Activated CD8-positive, alpha-beta T cell treated with anti-CD3 and anti-CD28 coated beads for 36 hours (primary cell): Measurements from ENCODE around the gene DPH1. TPM values are rescaled to one million over a fixed set of nuclear protein-coding genes. Genes with fewer than 3 reads are reported as not detected.
A peak's percentile ranks its signal among the peaks of the same experiment; 100 is the strongest.

Experiments
- ATAC-seq: fragments of 200-7000 bp; cut with Tn5 transposase; one replicate; pipeline ENCODE4 v1.10.0; 2021; ENCODE audit warnings: mild to moderate bottlenecking, moderate library complexity
- CTCF ChIA-PET: fragments of 350-600 bp; sonication (Branson Sonifier 250); formaldehyde crosslinking; loops from one replicate; lab custom pipeline; 2021; ENCODE audit warnings: antibody characterized with exemption; lab: Charles Lee
- POLR2A ChIA-PET: fragments of 350-600 bp; sonication (Branson Sonifier 250); formaldehyde crosslinking; loops from one replicate; lab custom pipeline; 2021; ENCODE audit warnings: antibody characterized with exemption; lab: Charles Lee
- DNase-seq: peaks from one replicate; pipeline ENCODE4 v3.0.0-alpha.2; 2020
- H3K27ac Mint-ChIP-seq: one replicate; pipeline ENCODE4 v1.8.0; 2021; ENCODE audit warnings: mild to moderate bottlenecking, mixed read lengths
- H3K27me3 Mint-ChIP-seq: one replicate; pipeline ENCODE4 v1.8.0; 2021; ENCODE audit warnings: mixed read lengths
- H3K36me3 Mint-ChIP-seq: one replicate; pipeline ENCODE4 v1.8.0; 2021; ENCODE audit warnings: low read depth, mixed read lengths
- H3K4me1 Mint-ChIP-seq: one replicate; pipeline ENCODE4 v1.8.0; 2021; ENCODE audit warnings: low read depth, mixed read lengths
- H3K4me3 Mint-ChIP-seq: one replicate; pipeline ENCODE4 v1.8.0; 2021; ENCODE audit warnings: mild to moderate bottlenecking, moderate library complexity, mixed read lengths
- H3K9me3 Mint-ChIP-seq: one replicate; pipeline ENCODE4 v1.8.0; 2021; ENCODE audit warnings: mixed read lengths
- CTCF ChIP-seq: fragments of 200-600 bp; IDR thresholded peaks from one replicate; pipeline ENCODE4 v1.8.0; 2022; ENCODE audit warnings: antibody characterized with exemption, mild to moderate bottlenecking
- intact Hi-C: fragments of 100-400 bp; cut with micrococcal nuclease; formaldehyde crosslinking; loops from one replicate; pipeline ENCODE4 v1.10.0; 2022
- total RNA-seq, 2 experiments: library from RNA; stranded (reverse); gene quantifications; one replicate each; pipeline ENCODE4 v1.2.3, GENCODE V29; 2021

Gene DPH1
- total RNA-seq, 2 experiments from 2014 or later = 27.8 to 32.5 TPM

DNA sequence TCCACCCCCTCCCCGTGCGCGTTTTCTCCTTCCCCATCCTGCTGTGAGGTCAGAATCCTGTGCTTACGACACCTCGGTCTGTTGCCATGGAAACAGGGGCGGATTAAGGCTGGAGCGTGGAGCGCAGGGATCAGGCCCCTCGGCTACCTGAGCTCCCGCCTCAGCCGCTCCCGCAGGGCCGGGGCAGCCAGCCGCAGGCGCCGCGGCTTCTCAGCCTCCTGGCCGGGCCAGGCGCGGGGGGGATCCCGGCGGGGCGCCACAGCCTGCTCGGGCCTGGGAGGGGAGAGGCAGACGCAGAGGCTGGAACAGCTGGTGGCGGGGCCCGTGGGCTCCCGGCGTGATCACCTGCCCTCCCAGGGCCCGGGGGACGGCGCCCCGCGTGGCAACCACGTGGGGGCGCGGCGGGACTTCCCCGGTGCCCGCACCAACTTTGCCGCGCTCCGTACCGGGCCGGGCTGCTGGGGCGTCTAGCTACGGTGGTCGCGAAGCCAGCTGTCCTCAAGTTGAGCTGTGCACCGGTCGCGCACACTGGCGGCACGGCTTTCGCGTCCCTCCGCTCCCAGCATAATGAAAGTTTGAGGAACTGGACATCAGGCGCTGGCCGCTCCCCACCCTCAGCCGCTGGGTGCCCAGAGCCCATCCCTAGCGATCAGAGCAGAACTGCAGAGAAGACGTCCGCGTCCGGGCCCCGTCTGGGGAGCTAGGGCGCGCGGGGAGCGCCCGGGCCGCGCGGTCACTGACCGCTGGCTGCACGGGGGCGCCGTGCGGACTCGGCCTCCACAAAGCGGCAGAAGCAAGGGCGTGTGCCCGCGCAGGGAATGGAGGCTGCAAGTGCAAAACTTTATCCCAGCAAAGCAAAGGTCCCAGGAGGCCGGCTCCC, 6.0 kb upstream of the DPH1 start:
- Mint-ChIP-seq H3K4me3 (peak overlapping the region; percentile 71), H3K9me3 (no peaks in the 10 kb centered on the region), H3K4me1 (peaks cover 11% of the 10 kb centered on the region), H3K27ac (no peak overlapping the region), H3K27me3 (peaks cover 27% of the 10 kb centered on the region), H3K36me3 (no peaks in the 10 kb centered on the region)
- no peak for TF ChIP-seq CTCF
- DNase-seq (peak; percentile 55), ATAC-seq (peak; percentile 6)
- CTCF ChIA-PET = interaction anchor here (0.7 to 3.3 kb wide), 5 partner anchors 114 to 307 kb away, joined by 3 to 14 read pairs (median 5); no protein-coding TSS in a partner anchor
- intact Hi-C loops = no loop called here
- POLR2A ChIA-PET = interaction anchor here (0.8 to 1.0 kb wide), 2 partner anchors 272 to 311 kb away, joined by 3 to 4 read pairs; no protein-coding TSS in a partner anchor

DNA sequence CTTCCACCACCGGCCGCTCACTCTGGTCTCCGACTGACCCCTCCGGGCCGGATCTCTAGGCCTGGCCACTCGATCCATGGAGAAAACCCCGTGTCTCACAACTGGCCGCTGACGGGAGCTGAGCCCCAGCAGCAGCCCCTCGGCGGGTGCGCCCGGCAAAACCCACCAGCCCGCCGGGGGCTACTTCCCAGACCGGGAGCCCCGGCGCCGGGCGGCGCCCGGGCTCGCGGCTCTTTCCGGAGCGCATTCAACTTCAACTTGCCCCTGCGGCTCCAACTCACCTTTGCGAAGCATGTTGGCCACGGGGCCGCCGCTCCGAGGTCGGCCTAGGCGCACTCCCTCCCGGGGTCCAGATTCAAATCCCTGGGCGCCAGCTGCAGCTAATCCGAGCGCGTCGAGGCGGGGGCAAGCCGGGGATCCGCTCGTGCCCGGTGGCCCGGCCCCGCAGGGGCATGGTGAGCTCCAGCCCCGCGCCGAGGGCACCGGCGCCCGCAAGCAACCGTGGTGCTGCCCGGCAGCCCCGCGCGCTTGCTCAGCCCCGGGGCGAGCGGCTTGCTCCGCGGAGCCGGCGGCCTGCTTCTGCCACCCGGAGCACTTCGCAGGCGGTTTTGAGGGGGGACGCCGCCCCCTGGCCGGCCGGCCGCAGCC, 5.3 kb upstream of the DPH1 start:
- intact Hi-C loops = loop anchor here (5.0 kb wide), 1 partner anchor 117 kb away; no protein-coding TSS in a partner anchor
- no peak for DNase-seq
- ATAC-seq = no peak
- CTCF ChIA-PET = interaction anchor here (1.0 to 3.3 kb wide), 6 partner anchors 29 to 303 kb away, joined by 3 to 14 read pairs (median 4); partner anchors contain the start of gene HIC1
- no peak for TF ChIP-seq CTCF
- POLR2A ChIA-PET = interaction anchor here (0.8 to 0.9 kb wide), 2 partner anchors 33 to 312 kb away, joined by 3 to 4 read pairs; no protein-coding TSS in a partner anchor
- Mint-ChIP-seq H3K27me3 (peaks cover 27% of the 10 kb centered on the region), H3K9me3 (no peaks in the 10 kb centered on the region), H3K4me3 (peak overlapping the region; percentile 71), H3K36me3 (no peaks in the 10 kb centered on the region), H3K27ac (no peak overlapping the region), H3K4me1 (peaks cover 13% of the 10 kb centered on the region)

- Mint-ChIP-seq H3K4me1 (peaks cover 13% of the 10 kb centered on the region), H3K36me3 (no peaks in the 10 kb centered on the region), H3K27me3 (peaks cover 27% of the 10 kb centered on the region), H3K27ac (no peak within 1 kb of the TSS), H3K4me3 (peak within 1 kb of the TSS; percentile 71), H3K9me3 (no peaks in the 10 kb centered on the region)
- intact Hi-C loops = loop anchor here (5.0 kb wide), 1 partner anchor 118 kb away; no protein-coding TSS in a partner anchor
- DNase-seq (peak; percentile 75), ATAC-seq (peak; percentile 32)
- ChIA-PET CTCF (interaction anchor here (1.0 to 3.3 kb wide), 7 partner anchors 28 to 304 kb away, joined by 3 to 14 read pairs (median 4); partner anchors contain the start of gene HIC1), POLR2A (interaction anchor here (0.9 to 1.2 kb wide), 2 partner anchors 32 to 115 kb away, joined by 3 read pairs; no protein-coding TSS in a partner anchor)
- TF ChIP-seq CTCF = no peak
Observed at GRCh38 chr17:2025220-2025621, 4.7 kb upstream of the DPH1 start, which contains the start of gene RTN4RL1. Gene RTN4RL1, minus strand, starts transcription at chr17:2025334. Its CDS starts 469 bp downstream, at chr17:2024865.

DNA sequence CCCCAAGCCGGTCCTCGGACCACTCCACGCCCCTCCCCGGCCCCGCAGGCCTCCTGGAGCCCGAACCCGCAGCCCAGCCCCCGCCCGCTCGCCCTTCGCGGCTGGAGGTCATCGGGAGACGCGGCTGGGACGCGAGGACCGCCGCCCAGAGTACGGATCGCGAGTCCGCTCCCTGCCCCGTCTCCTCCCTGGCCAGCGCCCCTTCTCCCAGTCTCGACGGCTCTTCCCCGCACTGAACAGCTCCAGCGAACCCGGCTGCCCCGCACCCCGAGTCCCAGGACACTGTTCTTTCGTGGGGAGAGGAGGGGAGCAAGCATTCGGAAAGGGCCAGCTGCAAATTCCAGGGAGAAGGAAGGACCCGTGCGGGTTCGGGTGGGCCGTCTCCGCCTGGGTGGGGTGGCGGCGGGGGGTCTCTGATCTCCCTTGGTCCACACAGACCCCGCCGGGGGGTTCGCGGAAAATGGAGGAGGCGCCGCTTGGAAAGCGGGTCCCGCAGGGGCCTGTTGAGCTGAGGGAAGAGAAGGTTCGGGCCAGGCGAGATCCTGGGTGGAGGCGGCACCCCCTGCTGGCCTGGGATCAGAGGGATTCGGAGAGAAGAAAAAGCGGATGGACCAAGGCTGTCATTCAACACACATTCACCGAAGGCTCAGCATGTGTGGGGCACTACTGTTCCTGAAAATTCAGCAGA, 4.2 kb upstream of the DPH1 start:
- peak; percentile 36 for TF ChIP-seq CTCF
- Mint-ChIP-seq H3K9me3 (no peaks in the 10 kb centered on the region), H3K36me3 (no peaks in the 10 kb centered on the region), H3K27me3 (peaks cover 27% of the 10 kb centered on the region), H3K4me1 (peaks cover 15% of the 10 kb centered on the region), H3K4me3 (peak overlapping the region; percentile 60), H3K27ac (no peak overlapping the region)
- intact Hi-C loops = loop anchor here (5.0 kb wide), 1 partner anchor 118 kb away; no protein-coding TSS in a partner anchor
- ChIA-PET CTCF (interaction anchor here (1.0 to 3.3 kb wide), 7 partner anchors 28 to 304 kb away, joined by 3 to 14 read pairs (median 4); partner anchors contain the start of gene HIC1), POLR2A (interaction anchor here (0.9 to 1.2 kb wide), 2 partner anchors 32 to 116 kb away, joined by 3 read pairs; no protein-coding TSS in a partner anchor)
- DNase-seq (peak; percentile 51), ATAC-seq (no peak)
